ENCODE results near the gene WDR18. TPM values are rescaled to one million over a fixed set of nuclear protein-coding genes. Genes with fewer than 3 reads are reported as not detected.

The WDR18 gene
- total RNA-seq, 1 experiment from 2014 or later = 56.7 TPM

GRCh38 chr19:1009041-1009980 lies 25.2 kb downstream of the WDR18 start:
- TF ChIP-seq EZH2 (IDR thresholded peaks at IDR 0.05; ENCODE audit: low read length, unreplicated experiment) (no peak), CTCF (conservative IDR thresholded peaks at IDR 0.05; ENCODE audit: low read depth, low read length) (no peak), EZH2phosphoT487 (IDR thresholded peaks at IDR 0.05; ENCODE audit: borderline replicate concordance, low read length) (no peak)
- Histone ChIP-seq H3F3A (ENCODE audit: low read length, unreplicated experiment) (no peaks in the 10 kb centered on the region), H4K20me1 (ENCODE audit: low read length) (no peaks in the 10 kb centered on the region), H3K9me3 (ENCODE audit: low read length) (no peaks in the 10 kb centered on the region), H3K4me3 (ENCODE audit: low read length) (no peak overlapping the region), H3K27me3 (ENCODE audit: low read length) (no peaks in the 10 kb centered on the region), H2AFZ (ENCODE audit: low read length) (no peak overlapping the region), H3K79me2 (ENCODE audit: low read length) (0 out of 2 replicates have a peak, but pooled peaks cover 3% of the 10 kb centered on the region), H3K9ac (ENCODE audit: low read length) (no peak overlapping the region), H3K27ac (ENCODE audit: low read length) (no peak overlapping the region), H3K4me1 (ENCODE audit: insufficient read depth, low read length) (no peaks in the 10 kb centered on the region), H3K9me2 (replicated peaks; ENCODE audit: low read length) (no peaks in the 10 kb centered on the region), H3K36me3 (ENCODE audit: low read depth, low read length) (no peaks in the 10 kb centered on the region), H3K4me2 (ENCODE audit: low read length) (no peak overlapping the region)
- DNase-seq = no peak
- POLR2A ChIA-PET (ENCODE audit: unreplicated experiment) = no interaction called here
- no peak for ATAC-seq
- intact Hi-C loops (cut with micrococcal nuclease) = no loop called here
- CTCF ChIA-PET = no interaction called here
- no TSS peak for BruUV-seq (replicated peaks)

- intact Hi-C loops (cut with micrococcal nuclease) = no loop called here
- CTCF ChIA-PET = no interaction called here
- no TSS peak for BruUV-seq (replicated peaks)
- Histone ChIP-seq H3K79me2 (ENCODE audit: low read length) (peaks cover 10% of the 10 kb centered on the region), H3K4me3 (ENCODE audit: low read length) (no peak overlapping the region), H2AFZ (ENCODE audit: low read length) (no peak overlapping the region), H3K4me2 (ENCODE audit: low read length) (no peak overlapping the region), H3K27me3 (ENCODE audit: low read length) (no peaks in the 10 kb centered on the region), H3K9me2 (replicated peaks; ENCODE audit: low read length) (no peaks in the 10 kb centered on the region), H3K9me3 (ENCODE audit: low read length) (no peaks in the 10 kb centered on the region), H4K20me1 (ENCODE audit: low read length) (peaks cover under 1% of the 10 kb centered on the region; the same call in 1 of the 2 replicates), H3K27ac (ENCODE audit: low read length) (no peak overlapping the region), H3K9ac (ENCODE audit: low read length) (no peak overlapping the region), H3K4me1 (ENCODE audit: insufficient read depth, low read length) (no peaks in the 10 kb centered on the region), H3K36me3 (ENCODE audit: low read depth, low read length) (no peaks in the 10 kb centered on the region), H3F3A (ENCODE audit: low read length, unreplicated experiment) (no peaks in the 10 kb centered on the region)
- ATAC-seq (no peak), DNase-seq (no peak)
- TF ChIP-seq EZH2 (IDR thresholded peaks at IDR 0.05; ENCODE audit: low read length, unreplicated experiment) (no peak), EZH2phosphoT487 (IDR thresholded peaks at IDR 0.05; ENCODE audit: borderline replicate concordance, low read length) (no peak), CTCF (conservative IDR thresholded peaks at IDR 0.05; ENCODE audit: low read depth, low read length) (no peak)
- POLR2A ChIA-PET (ENCODE audit: unreplicated experiment) = no interaction called here
Observed at GRCh38 chr19:1009981-1010538, 25.9 kb downstream of the WDR18 start.
